C4-2B (cell line): ENCODE data around the gene SGMS1.
A peak's percentile ranks its signal among the peaks of the same experiment; 100 is the strongest.
"Not testable (repeated sequence)": the region's sequence is repeated elsewhere in the genome, so short reads cannot be mapped to it uniquely, and the experiment has no call there.

ENCODE experiments used
- H3K27ac ChIP-seq: fragments of 450-650 bp; 2 replicates; pipeline ENCODE4 v1.5.1; 2017
- ZFX ChIP-seq: fragments of 450-650 bp; IDR thresholded peaks from 2 replicates; pipeline ENCODE4 v1.6.1; 2017
- TF ChIP-seq, protein P1 (sequence below): fragments of 450-650 bp; conservative IDR thresholded peaks from 2 replicates; pipeline ENCODE4 v1.5.1; 2017; ENCODE audit warnings: mild to moderate bottlenecking

Gene SGMS1

DNA sequence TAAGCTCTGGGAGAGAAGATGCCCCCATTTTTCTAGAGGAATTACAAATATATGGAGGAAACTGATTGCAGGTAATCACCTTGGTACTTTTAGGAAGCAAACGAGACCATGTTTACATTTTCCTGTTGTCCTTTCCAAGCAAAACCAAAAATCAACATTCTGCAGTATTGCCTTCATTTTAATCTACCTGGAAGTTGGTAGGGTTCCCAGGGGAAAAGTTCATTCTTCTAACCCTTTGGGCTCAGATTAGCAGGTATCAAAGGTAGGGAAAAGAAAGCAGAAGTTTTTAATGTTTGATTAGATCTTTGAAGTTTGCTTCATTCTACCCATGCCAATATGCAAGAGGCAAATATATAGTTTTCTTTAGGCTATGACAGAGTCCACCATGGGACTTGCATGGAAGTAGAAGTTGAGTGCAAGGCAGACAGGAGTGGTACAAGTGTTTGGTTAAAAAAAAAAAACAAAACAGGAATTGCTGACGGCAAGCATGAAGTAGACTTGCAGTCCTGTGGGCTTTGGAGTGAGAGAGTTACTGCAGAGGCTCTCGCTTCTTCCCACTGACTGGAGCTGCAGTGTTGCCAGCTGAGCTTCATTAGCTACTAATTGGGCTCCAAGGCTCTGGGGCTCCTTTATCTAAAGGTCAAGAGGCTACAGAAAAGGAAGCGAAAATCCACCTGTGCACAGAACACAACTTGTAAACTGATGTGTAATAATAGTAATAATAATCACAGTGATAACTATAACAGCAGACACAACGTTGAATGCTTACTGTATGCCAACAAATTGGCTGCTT lies 343.5 kb downstream of the SGMS1 start:
- no peak overlapping the region for H3K27ac ChIP-seq
- no peak for TF ChIP-seq ZFX
- TF ChIP-seq, protein P1, sequence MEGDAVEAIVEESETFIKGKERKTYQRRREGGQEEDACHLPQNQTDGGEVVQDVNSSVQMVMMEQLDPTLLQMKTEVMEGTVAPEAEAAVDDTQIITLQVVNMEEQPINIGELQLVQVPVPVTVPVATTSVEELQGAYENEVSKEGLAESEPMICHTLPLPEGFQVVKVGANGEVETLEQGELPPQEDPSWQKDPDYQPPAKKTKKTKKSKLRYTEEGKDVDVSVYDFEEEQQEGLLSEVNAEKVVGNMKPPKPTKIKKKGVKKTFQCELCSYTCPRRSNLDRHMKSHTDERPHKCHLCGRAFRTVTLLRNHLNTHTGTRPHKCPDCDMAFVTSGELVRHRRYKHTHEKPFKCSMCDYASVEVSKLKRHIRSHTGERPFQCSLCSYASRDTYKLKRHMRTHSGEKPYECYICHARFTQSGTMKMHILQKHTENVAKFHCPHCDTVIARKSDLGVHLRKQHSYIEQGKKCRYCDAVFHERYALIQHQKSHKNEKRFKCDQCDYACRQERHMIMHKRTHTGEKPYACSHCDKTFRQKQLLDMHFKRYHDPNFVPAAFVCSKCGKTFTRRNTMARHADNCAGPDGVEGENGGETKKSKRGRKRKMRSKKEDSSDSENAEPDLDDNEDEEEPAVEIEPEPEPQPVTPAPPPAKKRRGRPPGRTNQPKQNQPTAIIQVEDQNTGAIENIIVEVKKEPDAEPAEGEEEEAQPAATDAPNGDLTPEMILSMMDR = no peak

DNA sequence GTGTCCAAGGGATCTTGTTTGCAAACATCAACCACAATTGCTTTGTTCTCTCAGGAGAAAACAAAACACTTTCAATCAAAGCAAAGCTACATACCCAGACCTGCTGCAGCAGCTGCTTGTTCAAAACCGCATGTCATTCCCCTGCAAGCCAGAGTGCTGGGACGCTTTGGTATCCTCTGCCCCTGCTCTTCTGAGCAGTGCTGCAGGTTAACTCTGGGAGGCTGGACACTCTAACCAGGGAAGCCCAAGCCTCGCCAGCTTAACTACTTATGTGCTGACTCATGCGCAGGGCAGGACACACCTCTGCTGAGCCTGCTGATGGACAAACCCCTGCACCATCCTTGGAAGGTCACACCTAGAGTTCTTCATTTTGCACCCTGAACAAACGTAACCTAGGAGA lies 344.3 kb downstream of the SGMS1 start:
- TF ChIP-seq, protein P1 = no peak
- no peak for TF ChIP-seq ZFX
- H3K27ac ChIP-seq = no peak overlapping the region

DNA sequence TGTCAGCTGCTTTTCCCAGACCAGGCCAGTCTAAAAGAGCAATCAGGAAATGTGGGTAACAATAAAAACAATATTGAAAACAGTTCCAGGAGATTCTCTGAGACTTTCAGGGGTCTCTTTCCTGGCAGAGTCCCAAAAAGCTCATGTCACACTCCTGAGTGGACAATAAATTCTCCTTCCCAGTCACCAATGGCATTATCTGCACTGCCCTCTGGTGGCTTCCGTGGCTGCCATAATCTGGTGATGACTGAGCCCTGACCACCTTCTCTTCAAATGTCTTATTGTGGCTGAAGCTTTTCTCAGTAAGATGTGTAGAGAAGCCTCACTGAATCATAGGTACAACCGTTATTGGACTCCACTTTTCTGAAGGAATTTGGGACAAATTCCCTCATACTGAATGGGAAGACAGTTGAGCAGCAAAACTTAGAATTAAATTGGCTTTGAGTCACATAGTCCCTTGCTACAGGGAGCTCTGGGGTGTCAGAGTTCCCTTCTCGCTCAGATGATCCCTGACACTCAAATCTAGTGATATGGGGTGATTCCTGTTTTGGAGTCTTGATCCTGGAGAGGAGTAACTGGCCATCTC lies 348.0 kb downstream of the SGMS1 start:
- no peak overlapping the region for H3K27ac ChIP-seq
- TF ChIP-seq, protein P1 = peak; percentile 79
- no peak for TF ChIP-seq ZFX

DNA sequence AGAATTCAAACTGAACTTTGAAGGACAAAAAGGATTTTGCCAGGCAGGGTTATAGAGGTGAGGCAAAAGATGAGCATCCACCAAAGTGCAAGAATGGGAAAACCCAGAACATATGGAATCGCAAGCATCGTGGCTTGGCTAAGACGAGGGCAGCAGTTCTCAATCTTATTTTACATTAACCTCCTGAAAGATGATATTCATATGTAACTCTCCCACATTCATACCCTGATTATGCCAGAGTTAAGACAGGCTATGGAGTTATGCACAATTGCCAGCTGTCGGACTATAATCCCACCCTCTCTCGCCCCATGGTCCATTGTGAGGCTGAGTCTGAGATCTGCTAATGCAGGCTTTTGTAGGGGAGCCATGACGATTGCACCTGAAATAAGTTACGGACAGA lies 351.2 kb downstream of the SGMS1 start:
- no peak overlapping the region for H3K27ac ChIP-seq
- no peak for TF ChIP-seq ZFX
- TF ChIP-seq, protein P1 = no peak

DNA sequence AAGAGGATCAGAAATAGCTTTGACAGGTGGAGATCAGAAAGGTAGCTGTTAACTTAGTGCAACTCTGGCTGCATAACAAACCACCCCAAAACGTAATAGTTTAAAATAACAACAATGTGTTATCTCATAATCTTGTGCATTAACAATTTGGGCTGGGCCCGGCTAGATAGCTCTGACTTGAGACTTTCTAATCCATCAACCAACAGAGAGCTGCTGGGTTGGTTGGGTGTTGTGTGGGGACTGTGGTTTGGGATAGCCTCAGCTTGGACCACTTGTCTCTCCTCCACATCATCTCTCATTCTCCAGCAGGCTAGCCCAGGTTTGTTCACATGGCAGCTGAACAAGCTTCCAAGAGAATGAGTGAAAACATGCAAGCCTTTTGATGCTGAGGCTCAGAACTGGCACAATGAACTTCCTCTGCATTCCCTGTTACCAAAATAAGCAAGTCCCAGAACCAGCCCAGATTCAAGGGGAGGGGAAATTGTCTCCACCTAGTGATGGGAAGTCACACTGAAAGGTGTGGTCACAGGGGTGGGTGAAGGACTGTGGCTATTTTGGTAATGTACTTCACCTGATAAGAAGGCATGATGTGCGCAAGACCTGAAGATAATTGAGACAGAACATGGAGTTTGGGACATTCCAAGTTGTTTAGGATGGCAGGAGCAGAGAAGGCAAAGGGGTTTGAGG lies 352.0 kb downstream of the SGMS1 start:
- H3K27ac ChIP-seq = no peak overlapping the region
- TF ChIP-seq, protein P1 = 0 out of 2 replicates have a peak, but pooled peaks have one; percentile 15
- no peak for TF ChIP-seq ZFX

DNA sequence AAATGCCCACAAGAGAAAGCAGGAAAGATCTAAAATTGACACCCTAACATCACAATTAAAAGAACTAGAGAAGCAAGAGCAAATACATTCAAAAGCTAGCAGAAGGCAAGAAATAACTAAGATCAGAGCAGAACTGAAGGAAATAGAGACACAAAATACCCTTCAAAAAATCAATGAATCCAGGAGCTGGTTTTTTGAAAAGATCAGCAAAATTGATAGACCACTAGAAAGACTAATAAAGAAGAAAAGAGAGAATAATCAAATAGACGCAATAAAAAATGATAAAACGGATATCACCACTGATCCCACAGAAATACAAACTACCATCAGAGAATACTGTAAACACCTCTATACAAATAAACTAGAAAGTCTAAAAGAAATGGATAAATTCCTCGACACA lies 355.9 kb downstream of the SGMS1 start:
- H3K27ac ChIP-seq = not testable (repeated sequence)

DNA sequence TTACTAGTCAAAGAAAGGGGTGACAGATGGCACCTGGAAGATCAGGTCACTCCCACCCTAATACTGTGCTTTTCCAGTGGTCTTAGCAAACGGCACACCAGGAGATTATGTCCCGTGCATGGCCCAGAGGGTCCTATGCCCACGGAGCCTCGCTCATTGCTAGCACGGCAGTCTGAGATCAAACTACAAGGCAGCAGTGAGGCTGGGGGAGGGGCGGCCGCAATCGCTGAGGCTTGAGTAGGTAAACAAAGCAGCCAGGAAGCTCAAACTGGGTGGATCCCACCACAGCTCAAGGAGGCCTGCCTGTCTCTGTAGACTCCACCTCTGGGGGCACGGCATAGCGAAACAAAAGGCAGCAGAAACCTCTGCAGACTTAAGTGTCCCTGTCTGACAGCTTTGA lies 361.1 kb downstream of the SGMS1 start:
- not testable (repeated sequence) for H3K27ac ChIP-seq

DNA sequence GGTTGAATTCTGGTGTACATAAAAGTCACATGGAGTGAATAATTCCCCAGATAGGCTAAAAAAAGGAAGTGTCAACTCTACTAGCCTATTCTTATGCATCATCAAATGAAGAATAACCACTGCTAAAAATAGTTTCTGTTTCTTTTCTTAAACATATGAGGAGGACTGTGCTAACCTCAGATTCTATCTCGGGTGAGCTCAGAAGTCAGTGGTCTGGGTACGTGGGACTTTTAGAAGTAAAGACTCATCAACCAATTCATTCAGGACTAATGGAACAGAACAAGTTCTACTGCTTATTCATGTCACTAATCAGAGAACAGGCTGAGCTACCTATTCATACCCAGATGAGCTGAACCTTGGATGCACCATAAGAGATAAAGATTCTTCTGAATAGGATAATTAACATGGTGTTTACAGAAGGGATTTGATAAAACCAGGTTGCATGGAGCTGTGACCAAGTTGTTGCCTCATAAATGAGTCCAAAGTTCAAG lies 362.9 kb downstream of the SGMS1 start:
- H3K27ac ChIP-seq = no peak overlapping the region

More for the DNA sequence above, 362.9 kb downstream of the SGMS1 start:
- TF ChIP-seq, protein P1 = no peak
- TF ChIP-seq ZFX = no peak
